Stimulated activated CD8-positive, alpha-beta memory T cell treated with anti-CD3 and anti-CD28 coated beads, Interleukin-7, amount 100 ng/mL, for 24 hours (primary cell): ENCODE results near the gene TNRC6C.
A peak's percentile ranks its signal among the peaks of the same experiment; 100 is the strongest.
"Not testable (repeated sequence)": the region's sequence is repeated elsewhere in the genome, so short reads cannot be mapped to it uniquely, and the experiment has no call there.

Experiments used
- DNase-seq: peaks from one replicate; pipeline ENCODE4 v3.0.0-alpha.2; 2020; ENCODE audit warnings: low read depth

TNRC6C gene

DNA sequence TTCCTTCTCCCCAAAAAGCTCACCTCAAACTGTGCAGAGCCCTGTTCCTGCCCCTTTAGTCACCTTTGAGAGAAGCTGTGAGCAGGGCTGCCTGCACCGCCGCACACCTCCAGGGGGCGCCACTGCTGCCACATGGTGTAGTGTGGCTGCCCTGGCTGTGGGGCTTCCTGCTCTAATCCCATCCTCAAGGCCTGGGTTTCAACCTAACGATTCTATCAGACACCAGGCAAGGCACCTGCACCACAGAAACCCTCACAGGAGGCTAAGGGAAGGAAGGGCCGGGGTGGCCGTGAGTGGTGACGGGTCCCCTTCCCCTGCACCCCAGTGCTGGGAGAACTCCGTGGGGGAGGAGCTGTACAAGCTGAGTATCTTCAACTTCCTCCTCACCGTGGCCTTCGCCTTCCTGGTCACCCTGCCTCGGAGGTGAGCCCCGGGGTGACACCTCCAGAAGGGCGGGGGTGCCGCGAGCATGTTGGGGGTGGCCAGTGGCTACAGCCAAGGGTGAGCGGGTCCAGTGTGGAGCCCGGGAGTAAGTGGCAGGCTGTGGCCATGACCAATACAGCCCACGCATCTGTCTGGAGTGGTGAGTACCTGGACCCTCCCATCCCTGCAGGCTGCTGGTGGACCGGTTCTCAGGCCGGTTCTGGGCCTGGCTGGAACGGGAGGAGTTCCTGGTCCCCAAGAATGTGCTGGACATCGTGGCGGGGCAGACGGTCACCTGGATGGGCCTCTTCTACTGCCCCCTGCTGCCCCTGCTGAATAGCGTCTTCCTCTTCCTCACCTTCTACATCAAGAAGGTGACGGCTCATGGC, 179.1 kb downstream of the TNRC6C start:
- DNase-seq: no peak

DNA sequence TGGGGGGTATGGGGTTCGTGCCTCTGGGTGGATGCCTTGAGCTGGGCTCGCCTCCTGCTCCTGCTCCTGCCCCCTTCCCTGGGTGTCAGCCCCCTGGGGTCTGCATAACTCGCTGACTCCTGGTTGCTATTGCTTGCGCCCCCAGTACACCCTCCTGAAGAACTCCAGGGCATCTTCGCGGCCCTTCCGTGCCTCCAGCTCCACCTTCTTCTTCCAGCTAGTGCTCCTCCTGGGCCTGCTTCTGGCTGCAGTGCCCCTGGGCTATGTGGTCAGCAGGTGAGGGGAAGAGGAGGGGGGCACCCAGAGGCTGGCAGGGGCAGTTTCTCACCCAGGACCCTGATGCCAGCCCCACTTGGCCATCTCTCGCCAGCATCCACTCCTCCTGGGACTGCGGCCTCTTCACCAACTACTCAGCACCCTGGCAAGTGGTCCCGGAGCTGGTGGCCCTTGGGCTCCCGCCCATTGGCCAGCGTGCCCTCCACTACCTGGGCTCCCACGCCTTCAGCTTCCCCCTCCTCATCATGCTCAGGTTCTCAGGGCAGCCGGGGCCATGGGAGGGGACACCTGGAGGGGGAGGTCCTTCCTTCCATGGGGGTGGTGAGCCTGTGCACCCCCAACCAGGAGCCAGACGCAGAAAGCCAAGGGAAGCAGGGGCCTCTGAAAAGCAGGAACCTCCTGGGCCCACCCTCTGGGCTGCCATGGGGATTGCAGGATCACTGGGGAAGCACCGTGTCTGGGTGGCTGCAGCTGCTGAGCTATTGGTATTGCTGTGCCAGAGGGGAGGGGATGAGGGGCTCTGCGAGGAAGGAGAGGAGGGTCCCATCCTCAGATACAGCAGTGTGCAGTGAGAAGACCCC, 179.9 kb downstream of the TNRC6C start:
- DNase-seq: no peak

DNA sequence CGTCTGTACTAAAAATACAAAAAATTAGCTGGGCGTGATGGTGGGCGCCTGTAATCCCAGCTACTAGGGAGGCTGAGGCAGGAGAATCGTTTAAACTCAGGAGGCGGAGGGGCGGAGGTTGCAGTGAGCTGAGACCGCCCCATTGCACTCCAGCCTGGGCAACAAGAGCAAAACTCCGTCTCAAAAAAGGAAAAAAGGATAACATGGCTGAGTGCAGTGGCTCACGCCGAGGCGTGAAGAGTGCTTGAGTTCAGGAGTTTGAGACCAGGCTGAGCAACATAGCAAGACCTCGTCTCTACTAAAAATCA, 181.3 kb downstream of the TNRC6C start:
- DNase-seq: not testable (repeated sequence)

DNA sequence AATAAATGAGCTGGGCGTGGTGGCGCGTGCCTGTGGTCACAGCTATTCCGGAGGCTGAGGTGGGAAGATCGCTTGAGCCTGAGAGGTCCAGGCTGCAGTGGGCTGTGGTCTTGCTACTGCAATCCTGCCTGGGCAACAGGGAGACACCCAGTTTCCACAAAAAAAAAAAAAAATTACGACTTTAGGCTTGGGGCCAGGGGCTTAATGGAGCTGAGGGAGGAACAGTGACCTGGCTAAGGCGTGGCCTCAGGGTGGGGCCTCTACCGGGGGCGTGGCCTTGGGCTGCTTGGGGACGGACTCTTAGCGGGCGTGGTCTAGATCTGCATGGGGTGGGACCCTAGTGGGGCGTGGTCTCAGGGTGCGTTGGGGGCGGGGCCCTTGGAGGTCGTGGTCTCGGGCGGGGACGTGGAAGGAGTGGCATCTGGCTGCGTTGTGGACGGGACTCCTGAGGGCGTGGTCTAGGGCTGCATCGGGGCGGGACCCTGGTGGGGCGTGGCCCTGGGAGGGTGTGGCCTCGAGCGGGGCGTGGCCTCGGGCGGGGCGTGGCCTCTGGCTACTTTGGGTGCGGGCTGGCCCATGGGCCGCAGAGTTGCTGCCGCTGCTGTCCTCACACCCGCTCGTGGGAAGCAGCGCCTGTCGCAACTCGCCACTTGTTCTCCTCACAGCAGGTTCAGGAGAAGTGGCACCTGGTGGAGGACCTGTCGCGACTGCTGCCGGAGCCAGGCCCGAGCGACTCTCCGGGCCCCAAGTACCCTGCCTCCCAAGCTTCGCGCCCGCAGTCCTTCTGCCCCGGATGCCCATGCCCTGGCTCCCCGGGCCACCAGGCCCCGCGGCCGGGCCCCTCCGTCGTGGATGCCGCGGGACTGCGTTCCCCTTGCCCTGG, 181.9 kb downstream of the TNRC6C start:
- peak; percentile 90 for DNase-seq

DNA sequence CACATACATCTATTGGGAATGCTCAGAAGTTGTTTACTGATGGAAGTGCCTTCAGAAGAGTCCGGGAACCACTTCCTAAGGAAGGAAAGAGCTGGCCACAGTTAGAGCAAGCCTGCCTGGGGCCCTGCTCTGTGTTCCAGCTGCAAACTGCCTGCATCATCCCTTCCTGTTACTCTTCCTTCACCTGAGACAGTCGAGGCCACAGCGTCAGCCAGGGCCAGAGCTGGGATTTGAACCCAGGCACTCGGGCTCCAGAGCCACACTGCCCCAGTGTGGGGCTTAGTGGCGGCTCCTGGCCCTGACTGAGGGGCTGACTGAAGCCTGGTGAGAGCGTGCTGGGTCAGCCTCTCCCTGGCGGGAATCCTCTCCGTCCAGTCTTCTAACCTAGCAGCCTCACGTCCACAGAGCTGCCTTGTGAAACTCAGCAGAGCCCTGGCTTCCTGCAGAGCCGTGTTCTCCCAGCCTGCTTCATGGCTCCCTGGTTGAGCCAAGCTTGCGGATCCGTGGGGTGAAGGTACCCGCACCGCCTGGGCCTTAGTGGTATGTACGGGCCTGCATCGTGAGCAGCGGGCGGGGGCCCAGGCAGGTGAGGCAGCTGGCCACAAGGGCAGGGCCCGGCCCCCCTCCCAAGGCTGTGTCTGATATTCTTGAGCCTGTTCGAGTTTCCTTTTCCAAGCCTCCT, 183.1 kb downstream of the TNRC6C start:
- no peak for DNase-seq

DNA sequence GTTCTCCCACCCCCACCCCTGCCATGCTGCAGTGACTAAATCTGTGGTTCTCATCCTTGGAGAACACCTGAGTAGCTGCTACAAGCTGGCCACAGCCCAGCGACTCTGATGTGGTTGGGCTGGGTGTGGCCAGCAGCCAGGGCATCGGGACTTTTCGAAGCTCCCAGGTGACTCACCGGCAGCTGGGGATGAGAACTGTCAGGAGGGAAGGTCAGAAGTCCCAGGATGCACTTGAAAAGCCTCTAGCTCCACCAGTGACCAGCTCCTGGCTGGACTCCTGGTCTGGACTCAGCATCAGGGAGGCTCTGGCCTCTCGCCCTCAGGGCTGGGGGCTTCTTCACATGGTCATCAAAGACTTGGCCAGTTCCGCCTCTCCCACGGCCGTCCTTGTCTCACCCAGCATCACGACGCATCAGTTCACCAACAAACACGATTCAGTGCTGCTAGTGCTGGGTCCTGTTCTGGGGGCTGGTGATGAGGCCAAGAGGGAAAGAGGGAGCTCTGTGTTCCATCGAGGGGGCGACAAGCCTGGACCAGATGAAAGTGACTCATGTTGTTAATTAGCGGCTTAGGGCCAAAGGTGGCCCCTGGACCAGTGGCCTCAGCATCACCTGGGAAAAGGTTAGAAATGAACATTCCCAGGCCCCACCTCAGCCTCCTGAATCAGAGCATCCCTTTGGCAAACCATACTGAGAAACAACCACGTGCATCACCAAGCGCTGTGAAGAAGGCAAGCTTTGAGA, 183.8 kb downstream of the TNRC6C start:
- no peak for DNase-seq

DNA sequence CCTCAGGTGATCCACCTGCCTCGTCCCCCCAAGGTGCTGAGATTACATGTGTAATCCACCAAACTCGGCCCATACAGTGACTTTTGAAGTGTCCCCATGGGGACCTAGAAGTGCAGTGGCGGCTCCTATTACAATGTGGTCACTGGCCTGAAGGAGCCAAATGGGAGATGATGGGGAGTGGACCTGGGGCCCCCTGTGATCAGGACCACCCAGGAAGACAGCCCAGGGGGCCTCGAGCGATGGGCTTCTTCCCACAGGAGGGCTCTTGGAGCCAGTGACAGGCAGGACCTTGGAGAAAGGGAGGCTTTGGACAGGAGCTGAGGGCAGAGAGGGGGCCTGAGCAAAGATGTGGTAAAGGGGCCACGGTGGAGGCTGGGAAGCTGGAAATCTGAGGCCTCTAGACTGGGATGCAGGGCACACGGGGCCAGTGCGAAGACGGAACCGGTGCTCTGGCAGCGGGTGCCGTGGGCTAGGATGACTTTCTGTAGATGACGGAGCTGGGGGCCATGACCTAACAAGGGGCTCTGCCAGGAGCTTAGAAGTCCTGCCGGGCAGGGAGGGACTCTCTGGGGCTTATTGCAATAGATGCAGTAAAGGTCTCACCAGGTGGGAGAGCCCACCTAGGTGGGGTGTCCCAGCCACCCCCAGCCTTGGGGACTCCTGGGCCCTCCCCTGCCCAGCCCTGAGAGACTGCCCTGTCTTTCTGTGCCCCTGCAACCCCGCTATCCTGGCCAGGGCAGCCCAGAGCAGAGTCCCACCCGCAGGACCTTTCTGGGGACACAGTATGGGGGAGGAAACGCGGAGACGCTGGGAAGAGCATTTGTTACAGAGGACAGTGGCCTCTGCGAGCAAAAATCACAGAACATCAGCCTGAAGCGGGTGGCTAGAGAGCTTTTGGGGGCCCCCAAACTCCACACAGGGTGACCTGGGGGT, 185.0 kb downstream of the TNRC6C start:
- DNase-seq: no peak

DNA sequence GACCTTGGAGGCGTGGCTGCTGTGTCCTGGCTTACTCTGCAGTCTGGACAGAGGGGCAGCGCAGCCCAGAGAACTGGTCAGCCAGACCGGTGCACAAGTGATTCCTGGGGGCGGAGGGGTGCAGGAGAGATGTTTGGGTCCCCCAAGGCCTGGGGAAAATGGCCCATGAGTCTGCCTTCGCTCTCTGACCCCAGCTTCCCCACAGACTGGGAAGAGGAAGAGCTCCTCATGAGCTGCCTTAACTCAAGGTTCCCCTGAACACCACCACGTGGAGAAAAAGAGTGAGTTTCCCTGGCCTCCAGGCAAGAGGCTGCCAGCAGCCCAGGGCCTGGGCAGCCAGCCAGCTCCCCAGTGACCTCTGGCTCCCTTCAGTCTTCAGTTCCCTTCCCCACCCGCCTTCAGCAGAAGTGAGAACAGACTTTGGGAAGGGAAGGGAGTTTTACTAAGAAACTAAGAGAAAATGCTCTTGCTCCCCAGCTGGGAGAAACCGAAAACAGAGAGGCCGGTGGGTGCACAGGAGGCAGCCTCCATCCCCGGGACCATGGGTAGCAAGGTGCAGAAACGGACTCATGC, 185.7 kb downstream of the TNRC6C start:
- DNase-seq: no peak

DNA sequence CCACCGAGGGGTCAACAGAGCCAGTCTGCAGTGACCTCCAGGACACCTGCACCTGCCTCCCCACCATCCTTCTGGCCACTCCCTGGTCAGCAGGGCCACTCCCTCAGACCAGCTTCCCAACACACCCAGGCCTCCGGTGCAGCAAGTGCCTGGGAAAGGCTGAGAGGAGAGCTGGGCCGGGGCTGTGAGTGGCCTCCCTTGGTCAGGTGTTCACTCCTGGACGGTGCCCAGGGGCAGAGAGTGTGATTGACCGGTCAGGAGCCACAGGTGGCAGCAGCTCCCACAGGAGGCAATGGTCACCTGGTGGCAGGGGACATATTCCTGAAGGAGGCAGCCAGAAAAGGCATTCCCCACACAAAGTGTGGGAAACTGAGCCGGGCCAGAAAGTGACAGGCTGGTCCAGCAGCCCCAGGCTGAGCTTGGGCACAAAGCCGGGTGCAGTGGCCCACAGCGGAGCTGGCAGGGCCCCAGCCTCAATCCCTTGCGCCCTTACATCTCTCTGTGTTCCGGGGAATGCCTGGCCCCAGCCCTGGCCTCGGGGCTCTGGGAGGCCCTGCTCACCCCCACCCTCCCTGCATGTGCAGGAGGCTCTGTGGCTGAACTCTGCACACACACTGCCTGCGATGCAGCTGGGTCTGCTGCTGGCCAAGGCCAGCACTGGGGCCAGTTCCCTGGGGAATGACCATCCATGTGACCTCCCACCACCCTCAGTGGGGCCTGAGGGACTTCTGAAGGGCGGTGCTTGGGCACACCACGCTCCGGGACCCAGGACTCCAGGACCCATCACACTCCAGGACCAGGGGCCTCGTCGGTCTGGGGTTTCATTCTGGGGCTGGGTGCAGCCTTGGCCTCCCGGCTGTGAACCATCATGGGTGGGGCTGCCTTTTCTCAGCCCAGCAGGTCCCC, 186.5 kb downstream of the TNRC6C start:
- no peak for DNase-seq

DNA sequence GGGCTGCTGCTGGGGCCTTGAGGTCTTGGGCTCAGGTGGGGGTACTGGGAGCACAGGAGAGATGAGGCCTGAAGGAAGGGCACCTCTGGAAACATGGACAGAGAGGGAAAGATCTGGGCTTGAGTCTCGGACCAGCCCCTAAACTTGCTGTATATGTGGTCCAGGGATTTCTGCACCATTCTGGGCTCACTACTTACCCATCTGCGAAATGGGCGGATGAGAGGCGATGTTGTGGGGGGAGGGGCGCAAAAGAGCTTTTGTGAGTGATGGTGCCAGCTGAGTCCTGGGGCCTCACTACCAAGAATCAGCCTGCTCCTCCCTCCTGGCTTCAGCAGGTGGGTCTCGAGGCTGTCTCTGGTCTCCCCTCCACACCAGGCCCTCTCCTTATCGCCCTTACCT, 188.0 kb downstream of the TNRC6C start:
- no peak for DNase-seq

DNA sequence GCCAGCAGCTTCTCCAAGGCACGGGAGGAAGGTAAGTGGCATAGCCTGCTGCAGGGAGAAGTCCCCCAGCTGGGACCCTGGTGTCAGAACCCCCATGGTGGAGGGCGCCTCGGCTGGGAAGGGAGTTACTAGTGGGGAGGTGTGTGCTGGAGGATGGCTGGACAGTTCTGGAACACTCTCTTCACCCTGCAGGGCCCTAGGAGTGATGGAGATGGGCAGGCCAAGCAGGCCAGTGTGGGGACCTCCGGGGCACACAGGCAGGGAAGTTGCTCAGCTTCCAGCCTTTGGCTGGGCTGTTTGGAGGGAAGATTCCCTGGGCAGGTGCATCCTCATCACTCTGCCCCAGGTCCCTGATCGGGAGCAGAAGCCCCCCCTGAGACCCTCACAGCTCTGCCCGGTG, 188.4 kb downstream of the TNRC6C start:
- no peak for DNase-seq

DNA sequence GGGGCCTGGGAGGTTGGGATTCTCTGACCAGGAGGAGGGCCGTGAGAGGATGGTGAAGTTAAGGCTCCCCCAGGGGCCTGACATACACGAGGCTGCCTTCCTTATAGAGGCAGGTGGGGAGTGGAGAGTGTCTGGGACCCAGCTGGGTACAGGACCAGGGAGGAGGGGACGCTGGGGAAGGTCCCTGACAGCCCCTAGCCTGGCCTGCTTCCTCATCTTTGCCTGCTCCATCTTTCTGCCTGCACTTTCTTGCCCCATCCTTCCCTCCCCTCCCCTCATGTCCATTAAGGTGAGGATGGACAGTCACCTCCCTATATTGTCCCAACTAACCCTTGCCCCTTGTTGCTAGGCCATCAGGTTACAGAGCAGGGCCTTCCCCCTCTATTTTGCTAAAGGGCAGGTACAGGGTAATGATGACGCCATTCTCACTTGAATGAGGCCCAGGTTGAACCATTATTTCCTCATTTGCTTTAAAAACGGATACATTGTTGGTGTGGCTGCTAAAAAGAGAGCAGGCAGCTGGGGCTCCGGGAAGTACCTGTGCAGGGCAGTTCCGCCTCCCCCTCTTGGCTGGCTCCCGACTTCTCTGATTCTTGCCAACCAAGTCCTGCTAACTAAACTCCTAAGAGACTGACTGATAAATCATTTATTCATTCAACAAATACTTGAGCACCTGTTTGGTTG, 189.0 kb downstream of the TNRC6C start:
- DNase-seq: no peak

DNA sequence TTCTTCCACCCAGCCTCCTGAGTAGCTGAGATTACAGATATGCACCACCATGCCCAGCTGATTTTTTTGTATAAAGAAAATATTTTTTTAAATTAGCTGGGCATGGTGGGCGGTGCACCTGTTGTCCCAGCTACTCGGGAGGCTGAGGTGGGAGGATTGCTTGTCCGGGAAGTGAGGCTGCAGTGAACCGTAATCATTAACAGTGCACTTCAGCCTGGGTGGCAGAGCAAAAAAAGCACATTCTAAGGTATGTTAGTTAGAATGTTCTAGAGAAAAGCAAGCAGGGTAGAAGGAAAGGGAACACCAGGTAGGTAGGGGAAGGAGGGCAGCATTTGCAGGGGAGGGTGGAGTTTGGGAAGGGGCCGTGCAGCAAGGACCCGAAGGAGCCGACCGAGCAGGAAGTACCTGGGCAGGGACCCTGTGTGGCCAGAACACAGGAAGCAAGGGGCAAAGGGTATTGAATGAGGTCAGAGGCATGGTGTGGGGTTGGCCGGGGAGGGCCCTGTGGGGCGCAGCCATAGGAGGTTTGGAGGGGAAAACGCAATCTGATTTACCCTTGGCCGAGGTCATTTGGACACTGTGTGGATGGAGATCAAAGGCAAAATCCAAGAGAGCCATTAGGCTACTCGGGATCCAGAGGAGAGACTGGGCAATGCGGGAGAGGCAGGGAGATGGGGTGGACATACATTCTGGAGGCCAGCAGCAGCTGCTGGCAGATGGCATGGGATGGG, 189.9 kb downstream of the TNRC6C start:
- no peak for DNase-seq

DNA sequence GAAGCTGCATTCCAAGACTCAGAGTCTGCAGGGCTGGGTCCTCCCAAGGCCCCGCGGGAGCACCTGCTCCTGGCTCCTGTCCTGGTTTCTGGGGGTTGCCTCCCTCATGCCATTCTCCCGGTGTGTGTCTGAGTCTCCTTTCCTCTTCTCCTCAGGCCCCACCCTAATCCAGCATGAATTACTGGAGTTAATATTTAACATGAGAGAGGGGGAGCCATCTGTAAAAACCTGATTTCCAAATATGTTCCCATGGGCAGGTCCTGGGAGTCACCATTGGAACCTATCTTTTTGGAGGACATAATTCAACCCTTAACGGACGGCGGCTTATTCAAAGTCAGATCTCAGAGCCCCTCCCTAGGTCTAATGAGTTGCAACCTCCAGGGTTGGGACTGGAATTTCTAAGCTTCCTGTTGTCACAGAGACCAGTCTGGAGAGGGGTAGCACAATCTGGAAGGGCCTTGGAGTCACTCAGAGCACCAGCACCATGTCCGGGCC, 193.1 kb downstream of the TNRC6C start:
- no peak for DNase-seq

DNA sequence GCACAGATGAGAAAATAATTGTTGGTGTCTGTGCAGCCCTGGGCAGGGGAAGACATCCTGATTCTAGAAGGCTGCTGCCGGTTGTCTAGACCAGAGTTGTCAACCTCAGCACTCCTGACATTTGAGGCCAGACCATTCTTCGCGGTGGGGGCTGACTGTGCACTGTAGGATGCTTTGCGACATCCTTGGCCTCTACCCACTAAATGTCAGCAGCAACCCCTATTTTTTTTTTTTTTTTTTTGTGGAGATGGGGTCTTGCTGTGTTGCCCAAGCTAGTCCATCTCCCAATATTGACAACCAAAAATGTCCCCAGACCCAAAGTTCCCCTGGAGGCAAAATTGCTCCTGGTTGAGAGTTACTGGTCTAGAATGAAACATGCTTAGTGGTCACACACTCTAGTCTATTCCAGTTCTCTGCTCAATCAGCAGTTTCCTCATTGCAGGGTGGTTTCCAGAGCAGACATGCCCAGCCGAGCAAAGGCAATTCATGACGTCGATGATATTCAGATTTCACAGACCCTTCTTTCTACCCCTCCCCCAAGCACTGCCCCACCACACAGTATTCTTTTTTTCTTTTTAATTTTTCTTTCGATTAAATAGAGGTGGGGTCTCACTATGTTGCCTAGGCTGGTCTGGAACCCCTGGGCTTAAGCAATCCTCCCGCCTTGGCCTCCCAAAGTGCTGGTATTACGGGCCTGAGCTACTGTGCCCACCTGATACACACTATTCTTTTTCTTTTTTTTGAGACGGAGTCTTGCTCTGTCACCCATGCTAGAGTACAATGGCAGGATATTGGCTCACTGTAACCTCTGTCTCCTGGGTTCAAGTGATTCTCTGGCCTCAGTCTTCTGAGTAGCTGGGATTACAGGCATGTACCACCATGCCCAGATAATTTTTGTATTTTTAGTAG, 196.7 kb downstream of the TNRC6C start:
- DNase-seq: no peak
